Eye (tissue), 1 donor: ENCODE results near the gene ZSCAN5A.
"Not testable (repeated sequence)": the region's sequence is repeated elsewhere in the genome, so short reads cannot be mapped to it uniquely, and the experiment has no call there.

Experiments used
- DNase-seq: peaks from one replicate; pipeline ENCODE4 v3.0.0-alpha.2; 2015

ZSCAN5A gene, protein sequence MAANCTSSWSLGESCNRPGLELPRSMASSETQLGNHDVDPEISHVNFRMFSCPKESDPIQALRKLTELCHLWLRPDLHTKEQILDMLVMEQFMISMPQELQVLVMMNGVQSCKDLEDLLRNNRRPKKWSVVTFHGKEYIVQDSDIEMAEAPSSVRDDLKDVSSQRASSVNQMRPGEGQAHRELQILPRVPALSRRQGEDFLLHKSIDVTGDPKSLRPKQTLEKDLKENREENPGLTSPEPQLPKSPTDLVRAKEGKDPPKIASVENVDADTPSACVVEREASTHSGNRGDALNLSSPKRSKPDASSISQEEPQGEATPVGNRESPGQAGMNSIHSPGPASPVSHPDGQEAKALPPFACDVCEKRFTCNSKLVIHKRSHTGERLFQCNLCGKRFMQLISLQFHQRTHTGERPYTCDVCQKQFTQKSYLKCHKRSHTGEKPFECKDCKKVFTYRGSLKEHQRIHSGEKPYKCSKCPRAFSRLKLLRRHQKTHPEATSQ

DNA sequence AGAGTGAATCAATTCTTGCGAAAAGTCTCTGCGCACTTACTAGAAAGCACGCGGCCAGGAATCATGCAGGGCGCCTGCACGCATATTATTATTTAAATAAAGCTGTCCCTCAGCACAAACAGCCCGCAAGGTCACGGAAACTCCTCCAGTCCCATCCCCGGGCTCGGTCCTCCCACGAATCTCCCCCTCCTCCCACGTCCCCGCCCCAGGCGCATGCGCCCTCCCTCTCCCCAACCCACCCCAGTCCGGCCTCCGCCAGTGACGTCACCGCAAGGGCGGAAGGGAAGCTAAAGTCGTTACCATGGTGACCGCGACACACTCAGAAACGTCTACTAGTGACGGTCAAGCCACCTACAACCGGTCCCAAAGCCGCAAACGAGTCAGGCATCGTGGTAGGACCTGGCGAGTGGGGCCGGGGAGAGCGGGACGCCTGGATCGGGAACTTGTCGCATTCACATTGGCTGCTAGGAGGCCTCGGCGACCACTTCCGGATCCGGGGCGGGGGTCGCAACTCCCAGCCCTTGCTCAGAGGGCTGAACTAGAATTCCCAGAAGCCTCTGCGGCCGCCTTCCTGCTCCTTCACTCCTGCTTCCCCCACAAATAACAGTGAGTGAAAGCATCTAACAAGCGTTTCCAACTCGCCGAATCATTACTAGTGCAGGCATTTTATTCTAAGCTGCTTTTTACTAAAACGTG lies at the start of gene ZSCAN5A:
ZSCAN5A (minus strand) TSS at position 459 of the 696 bp plus-strand sequence. CDS start 89,793 bp downstream, outside the sequence.
- DNase-seq = peak; percentile 99

DNA sequence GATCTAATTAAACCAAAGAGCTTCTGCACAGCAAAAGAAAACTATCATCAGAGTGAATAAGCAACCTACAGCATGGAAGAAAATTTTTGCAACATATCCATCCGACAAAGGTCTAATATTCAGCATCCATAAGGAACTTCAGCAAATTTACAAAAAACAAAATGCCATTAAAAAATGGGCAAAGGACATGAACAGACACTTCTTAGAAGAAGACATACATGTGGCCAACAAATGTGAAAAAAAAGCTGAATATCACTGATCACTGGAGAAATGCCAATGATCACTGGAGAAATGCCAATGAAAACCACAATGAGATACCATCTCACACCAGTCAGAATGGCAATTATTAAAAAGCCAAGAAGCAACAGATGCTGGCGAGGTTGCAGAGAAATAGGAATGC lies 46.2 kb upstream of the ZSCAN5A start:
- no peak for DNase-seq

DNA sequence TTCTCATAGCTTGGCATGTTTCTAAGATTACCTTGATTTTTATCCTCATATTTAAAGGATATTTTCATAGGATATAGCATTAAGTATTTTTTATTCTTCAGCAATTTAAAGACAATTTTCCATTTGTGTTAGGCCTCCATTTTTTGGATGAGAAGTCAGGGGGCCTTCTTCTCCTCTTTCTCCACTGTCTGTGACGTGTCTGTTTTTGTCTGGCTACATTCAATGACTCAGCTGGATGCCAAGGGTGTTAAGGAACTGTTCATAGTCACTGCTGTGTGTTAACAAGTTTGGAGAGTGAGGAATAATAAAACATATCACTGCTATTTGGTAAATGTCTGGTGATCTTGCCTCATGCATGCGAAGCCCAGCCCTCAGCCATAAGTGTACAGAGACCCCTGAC lies 42.3 kb upstream of the ZSCAN5A start:
- no peak for DNase-seq

DNA sequence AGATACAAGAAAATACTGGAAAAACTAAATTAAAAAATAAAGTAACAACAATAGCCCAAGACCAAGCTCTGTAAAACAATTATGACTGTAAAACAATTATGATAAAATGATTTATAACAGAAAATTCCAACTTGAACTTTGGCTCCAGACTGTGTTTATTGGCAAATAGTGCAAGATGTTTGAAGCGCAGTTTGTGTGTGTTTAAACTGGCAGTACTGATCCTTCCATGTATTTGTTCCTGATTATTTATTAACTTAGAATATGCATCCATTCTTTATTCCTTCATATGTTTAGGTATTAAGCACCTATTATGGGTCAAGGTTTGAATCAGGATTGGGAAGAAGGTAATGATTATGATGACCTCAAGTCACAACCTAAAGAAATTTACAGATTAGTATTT lies 40.9 kb upstream of the ZSCAN5A start:
- DNase-seq = no peak

DNA sequence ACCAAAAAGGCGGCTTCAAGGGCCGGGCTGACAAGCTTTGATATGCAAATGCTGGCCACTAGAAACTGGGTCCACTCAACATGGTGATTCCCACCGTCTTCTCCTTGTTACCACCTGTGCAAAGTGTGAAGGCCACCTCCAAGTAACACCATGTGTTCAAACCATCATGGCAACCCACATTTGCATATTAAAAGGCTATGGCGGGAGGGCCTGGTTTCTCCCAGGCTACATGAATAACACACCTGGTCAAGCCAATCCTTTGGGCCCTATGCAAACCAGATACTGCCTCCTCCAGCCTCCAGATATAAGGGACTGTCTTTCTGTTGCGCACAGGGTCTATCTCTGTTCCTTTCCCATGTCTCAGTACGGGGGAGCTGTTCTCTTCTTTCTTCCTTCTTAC lies 36.6 kb upstream of the ZSCAN5A start:
- no peak for DNase-seq

DNA sequence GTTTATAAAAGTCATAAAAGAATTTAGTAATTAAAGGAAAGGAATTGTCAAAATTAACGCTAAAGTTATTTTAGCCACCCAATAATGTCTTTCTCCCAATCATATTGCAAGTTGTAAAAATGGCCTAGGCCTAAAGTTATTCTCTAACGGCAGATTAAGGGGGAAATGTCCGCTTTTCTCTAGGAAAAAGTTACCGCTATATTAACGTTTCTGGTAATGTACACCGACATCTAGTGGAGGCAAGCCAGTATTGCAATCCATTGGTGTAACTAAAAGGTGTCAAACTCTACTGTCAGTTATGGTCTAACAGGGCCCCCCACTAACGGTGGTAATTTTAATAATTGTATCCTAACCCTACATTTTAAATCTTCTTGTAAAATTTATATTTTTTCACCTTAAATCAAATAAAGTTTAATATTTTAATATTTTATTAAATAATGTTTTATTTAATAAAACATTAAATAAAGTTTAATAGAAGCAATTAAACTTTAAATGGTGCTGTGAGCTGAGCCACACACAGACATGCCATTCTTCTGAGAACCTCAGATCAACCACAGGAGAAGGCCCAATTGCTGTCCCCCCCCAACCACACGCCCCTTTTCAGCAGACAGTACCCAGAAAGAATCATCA lies 35.9 kb upstream of the ZSCAN5A start:
- peak; percentile 86 for DNase-seq

DNA sequence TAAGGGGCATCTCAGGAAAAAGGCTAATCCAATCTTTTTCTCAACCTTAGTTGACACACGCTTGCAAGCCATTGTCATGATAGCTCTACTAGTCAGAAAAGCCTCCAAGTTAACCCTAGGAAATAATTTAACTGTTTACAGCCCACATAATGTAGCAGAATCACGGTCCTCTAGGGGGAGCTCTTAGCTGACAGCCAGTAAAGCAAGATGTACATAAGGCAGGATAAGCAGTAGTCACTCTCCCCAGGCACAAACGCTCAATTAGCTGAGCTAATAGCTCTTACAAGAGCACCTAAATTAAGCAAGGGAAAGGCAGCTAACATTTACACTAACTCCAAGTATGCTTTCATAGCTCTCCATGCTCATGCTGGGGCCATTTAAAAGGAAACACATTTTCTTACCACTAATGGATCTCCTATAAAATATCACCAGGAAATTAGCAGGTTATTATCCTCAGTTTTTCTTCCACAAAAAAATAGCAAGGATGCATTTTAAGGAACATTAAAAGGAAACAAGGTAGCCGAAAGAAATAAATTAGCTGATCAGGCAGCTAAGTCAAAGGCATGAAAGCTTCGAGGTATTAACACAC lies 33.7 kb upstream of the ZSCAN5A start:
- no peak for DNase-seq

DNA sequence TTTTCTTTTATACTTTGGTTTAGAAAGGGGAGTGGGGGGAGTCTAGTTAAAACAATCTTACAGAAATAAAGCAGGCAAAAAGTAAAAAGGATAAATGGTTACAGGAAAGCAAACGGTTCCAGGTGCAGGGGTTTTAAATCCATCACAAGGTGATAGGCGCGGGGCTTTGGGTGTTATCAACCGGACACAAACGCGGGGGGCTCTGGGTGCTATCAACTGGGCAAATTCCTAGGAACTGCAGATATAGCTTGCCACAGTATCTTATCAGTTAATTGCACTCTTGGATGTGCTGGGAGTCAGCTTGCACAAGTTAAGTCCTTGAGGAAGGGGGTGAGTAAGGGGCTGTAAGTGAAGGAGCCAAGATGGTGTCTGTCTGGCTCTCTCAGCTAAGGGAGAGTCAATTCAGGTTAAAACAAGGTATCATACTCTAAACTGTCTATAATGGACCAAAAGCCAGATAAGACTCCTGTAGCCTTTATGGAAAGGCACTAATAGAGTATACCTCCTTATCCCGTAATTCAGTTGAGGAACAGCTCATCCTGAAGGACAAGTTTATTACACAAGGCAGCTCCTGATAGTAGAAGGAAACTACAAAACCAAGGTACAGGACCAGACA lies 32.6 kb upstream of the ZSCAN5A start:
- DNase-seq = no peak

DNA sequence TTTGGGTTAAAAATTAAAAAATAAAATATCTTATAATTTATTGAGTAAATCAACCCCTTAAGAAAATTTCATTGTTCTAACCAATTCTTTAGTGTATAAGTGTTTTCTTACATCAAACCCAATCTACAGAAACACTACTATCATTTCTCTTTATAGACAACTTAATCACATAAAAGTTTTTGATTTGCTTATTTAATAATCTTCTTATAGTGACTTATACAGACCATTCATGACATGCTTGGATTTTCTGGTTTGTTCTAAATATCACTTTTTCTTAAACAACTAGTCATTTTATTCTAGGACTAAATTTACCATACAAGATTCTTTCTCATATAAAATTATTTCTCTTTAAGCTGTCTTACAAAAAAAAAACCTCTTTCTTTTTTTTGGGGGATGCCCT lies 27.3 kb upstream of the ZSCAN5A start:
- no peak for DNase-seq

DNA sequence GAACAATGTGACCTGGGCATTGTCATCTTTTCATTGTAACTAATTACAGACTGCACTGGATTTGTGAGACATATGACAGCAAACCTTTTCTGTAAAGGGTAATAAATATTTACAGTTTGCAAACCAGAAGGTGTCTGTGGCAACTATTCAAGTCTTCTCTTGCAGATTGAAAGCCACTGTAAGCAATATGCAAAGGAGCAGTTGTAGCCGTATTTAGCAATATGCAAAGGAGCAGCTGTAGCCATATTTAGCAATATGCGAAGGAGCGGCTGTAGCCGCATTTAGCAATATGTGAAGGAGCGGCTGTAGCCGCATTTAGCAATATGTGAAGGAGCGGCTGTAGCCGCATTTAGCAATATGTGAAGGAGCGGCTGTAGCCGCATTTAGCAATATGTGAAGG lies 24.4 kb upstream of the ZSCAN5A start:
- DNase-seq = not testable (repeated sequence)

DNA sequence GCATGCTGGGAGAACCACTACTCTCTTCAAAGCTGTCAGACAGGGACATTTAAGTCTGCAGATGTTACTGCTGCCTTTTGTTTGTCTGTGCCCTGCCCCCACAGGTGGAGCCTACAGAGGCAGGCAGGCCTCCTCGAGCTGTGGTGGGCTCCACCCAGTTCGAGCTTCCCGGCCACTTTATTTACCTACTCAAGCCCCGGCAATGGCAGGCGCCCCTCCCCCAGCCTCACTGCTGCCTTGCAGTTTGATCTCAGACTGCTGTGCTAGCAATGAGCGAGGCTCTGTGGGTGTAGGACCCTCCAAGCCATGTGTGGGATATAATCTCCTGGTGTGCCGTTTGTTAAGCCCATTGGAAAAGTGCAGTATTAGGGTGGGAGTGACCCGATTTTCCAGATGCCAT lies 22.4 kb upstream of the ZSCAN5A start:
- DNase-seq = not testable (repeated sequence)

DNA sequence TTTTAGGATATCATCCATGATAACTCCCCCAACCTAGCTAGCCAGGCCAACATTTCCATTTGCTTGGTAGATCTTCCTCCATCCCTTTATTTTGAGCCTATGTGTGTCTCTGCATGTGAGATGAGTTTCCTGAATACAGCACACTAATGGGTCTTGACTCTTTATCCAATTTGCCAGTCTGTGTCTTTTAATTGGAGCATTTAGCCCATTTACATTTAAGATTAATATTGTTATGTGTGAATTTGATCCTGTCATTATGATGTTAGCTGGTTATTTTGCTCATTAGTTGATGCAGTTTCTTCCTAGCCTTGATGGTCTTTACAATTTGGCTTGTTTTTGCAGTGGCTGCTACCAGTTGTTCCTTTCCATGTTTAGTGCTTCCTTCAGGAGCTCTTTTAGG lies 20.7 kb upstream of the ZSCAN5A start:
- not testable (repeated sequence) for DNase-seq

DNA sequence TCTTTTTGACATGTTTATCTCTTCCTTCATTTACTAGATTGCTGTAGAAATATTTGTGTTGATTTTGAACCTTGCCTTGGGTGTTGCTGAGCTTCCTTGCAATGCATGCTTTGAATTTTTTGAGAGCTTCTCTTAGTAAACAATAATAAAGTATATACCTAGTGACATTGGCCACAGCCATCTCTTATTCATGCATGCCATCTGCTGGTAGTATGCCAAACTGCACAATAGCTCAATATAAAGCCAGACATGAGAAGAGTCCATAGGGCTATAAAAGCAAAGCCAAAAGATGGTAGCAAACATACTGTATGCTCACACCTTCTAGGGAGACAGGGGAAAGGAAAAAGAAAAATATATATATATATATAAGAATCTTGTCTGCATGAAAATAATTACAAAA lies 18.9 kb upstream of the ZSCAN5A start:
- DNase-seq = peak; percentile 35

DNA sequence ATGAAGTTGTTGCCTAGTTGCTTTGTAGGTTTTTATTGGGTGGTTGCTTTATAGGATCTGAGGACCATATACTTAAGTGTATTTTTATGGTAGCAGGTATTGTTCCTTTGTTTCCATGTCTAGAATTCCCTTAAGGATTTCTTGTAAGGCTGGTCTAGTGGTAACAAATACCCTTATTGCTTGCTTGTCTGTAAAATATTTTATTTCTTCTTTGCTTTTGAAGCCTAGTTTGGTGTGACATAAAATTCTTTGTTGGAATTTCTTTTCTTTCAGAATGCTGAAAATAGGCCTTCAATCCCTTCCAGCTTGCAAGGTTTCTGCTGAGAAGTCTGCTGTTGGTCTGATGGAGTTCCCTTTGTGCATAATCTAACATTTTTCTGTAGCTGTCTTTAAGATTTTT lies 18.1 kb upstream of the ZSCAN5A start:
- no peak for DNase-seq

DNA sequence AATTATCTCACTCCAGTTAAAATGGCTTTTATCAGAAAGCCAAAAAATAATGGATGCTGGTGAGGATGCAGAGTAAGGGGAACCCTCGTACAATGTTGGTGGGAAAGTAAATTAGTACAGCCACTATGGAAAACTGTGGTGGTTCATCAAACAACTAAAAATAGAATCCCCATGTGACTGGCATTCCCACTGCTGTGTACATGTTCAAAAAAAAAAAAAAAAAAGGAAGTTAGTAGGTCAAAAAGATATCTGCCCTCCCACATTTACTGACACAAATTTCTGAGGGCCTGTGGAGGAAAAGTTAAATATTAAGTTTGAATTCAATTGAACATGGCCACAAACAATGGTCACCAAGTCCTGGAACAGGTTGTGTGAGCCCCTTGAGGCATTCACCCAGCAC lies 9.8 kb upstream of the ZSCAN5A start:
- no peak for DNase-seq

DNA sequence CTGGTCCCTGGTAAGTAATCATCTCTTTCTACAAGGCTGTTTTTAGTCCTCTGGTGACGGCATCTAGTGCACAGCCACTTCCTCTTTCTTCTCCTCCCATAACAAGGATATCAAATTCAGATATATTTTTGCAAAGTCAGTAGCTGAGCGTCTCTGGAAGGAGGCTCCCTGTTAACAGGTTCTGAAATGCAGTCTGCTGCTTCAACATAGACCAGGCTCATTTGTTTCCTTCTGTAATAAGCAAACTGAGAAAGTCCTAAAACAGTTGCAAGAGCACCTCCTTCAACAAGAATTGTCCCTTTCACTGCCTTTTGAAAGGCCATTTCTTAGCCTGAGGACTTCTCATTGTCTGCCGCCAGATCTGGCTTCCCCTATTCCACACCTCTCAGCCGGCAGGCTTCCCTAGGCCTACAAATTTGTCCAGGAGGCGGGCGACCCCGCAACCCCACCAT lies 7.4 kb upstream of the ZSCAN5A start:
- DNase-seq = no peak

DNA sequence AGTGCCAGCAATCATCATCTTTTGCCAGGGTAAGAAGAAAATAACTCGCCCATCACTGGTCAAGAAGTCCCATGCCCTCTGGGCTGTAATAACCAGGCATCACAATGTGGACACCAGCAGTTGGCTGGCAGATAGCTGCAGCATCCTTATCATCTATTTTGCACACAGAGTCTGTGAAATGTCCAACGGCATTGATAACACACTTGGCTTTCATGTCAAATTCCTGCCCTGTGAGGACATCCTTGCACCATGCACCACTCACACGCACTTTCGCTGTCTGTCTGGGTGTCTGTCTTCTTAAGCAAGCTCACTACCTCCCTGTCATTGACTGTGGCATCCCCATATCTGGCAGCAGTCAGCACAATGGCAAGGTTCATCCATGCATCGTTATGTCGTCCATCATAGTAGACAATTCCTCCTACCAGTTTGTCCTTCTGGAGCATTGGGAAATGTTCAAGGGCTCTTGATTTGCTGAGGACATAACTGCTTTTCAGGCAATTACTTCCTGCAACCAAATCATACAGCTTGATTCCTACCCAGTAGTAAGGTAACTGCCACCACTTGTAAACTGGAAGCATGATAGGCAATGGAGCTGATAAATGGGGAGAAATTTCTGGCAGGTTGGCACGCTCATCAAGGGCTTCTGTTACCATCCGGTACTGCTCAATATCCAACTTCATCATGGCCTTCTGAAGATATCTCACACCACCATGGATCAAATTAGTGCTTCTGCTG lies 6.8 kb upstream of the ZSCAN5A start:
- DNase-seq = no peak

DNA sequence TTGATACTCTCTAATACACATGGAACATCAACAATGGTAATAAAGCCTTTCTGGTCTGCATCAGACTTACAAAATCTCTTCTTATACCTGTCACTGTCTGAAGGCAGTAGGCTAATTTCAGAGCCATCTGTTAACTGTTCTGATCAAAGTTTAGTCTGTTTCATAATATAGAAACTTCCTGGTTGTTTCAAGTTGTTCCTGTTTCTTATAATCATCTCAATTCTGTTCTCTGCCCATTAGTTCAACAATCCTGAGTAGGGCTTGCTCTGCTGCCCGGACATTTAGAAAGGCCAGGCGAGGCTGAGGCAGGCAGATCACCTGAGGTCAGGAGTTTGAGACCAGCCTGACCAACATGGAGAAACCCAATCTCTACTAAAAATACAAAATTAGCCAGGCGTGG lies 5.4 kb upstream of the ZSCAN5A start:
- no peak for DNase-seq

DNA sequence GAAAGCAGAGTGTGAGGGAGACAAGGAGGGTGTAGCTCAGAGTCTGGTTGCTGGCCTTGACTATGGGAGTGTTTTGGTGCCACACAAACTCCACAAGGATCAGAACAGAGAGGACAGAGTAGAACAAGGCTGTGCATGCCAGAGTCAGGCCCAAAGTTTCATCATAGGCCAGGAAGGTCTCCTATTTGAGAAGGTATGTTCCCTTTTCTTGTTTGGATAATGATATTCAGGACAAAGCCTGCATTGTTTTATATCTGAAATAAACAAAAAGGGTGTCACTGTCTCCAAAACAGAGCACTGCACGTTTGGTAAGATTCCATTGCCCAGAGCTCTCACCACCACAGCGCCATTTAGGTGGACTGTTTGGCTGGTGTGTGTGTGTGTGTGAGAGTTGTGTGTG lies 3.1 kb upstream of the ZSCAN5A start:
- DNase-seq = no peak

DNA sequence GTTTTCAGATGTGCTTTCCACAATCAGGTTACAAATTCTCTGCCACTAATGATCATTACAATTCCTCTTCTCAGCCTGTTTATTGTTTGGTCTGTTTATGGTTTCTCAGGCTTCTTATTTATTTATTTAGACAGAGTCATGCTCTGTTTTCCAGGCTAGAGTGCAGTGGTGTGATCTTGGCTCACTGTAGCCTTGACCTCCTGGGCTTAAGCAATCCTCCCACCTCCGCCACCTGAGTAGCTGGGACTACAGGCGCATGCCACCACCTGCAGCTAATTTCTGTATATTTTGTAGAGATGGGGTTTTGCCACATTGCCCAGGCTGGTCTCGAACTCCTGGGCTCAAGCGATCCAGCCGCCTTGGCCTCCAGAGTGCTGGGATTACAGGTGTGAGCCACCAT lies 2.1 kb upstream of the ZSCAN5A start:
- no peak for DNase-seq

DNA sequence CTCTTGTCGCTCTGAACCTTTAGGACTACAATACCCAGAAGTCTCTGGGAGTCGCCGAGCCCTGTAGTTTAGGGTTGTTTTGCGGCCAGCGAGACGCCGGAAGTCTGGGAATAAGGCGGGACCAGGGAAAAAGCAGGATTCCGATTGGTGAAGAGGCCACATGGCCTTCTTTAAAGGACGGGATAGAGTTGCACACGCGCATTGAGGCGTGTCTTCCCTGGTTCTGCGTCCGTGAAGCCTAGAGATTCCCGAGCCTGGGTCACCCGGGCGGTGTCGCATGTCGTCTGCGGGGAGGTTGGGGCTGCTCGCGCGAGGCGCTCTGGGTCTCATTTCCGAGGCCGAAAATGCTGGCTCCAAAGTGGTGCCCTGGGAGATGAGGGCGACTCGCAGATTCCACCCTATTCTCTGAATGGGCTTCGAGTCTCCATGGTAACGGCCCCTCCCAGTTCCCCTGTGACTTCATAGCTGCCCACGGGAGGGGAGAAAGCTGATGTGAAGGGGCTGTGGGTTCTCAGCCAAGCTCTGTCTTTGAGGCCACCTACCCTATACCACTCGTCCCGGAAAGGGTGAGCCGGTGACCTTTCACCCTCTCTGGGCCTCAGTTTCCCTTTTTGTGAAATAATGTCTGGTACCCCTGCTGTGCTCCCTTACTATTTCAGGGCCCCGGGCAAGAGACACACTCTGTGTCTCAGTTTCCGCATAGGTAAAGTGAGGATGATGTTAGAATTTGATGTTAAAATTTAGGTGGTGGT lies 614 bp upstream of the ZSCAN5A start:
- DNase-seq = peak; percentile 100
